DLD1 (cell line): Measurements from ENCODE around the gene TRIM8.

Source experiments
- in situ Hi-C: cut with HindIII; loops from 2 replicates; pipeline ENCODE4 v1.10.0; 2017; ENCODE audit warnings: low sequenced_read_pairs

TRIM8 gene

DNA sequence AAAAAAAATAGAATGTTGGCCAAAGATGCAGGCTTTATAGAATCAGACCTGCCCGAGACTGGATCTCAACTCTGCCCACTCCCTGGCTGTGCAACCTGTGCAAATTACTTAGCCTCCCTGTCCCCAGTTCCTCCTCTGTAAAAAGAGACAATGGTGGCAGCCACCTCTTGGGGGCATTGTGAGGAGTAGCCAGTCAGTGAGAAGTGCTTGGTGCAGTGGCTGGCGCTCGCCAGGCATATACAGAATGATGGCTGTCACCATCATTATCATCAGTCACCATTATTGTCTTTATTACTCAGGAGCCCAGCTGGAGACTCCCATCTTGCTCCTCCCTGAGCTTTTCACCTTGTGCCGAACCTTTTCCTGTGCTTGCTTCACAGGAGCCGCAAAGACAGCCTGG lies 29.4 kb upstream of the TRIM8 start:
- in situ Hi-C loops: no loop called here

DNA sequence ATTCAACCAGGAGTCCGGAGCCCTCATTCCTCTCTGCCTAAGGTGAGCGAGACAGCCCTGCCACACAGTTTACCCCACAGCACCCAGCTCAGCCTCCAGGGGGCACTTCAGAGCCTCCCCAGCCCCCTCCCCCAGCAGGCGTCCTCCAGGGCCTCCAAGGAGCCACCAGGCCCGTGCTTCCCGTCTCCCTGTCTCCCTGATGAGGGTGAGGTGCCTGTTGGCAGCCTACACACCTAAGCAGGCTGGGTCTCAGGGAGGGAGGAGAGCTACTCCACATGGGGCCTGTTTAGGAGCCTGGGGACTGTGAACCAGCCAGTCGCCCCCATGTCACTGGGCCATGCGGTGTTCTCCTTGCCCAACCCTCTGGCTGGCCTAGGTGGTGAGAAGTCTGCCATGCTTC lies 28.9 kb upstream of the TRIM8 start:
- in situ Hi-C loops: no loop called here

DNA sequence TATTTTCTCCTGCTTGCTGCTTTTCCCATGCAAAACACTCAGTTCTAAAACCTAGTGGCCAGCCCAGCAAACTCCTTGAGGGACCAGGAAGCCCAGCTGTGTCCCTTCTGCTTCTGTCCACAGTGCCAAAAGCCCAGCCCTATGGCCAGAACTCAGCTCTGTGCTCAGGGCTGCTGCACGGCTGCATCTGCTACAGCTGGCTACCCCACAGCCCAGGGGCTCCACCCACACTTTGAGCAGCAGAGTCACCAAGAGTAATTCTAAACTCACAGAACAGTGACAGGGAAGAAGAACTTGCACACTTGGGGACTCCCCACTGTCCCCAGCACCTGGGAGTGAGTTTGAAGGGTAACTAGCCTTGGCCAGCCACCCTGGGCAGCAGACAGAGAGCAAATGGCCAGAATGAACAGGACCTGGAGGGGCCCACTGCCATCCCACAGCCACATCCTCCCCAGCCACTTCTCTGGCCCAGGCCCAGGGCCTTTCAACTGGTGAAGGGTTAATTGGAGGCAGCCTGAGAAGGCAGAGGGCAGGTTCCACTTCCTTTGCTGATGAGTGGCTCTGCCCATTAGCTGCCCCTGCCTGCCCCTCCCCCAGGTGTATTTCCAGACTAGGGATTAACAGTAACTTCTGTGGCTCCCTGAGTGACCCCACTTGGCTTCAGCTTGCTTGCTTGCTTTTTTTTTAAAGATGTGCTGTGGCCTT lies 28.1 kb upstream of the TRIM8 start:
- in situ Hi-C loops: no loop called here

DNA sequence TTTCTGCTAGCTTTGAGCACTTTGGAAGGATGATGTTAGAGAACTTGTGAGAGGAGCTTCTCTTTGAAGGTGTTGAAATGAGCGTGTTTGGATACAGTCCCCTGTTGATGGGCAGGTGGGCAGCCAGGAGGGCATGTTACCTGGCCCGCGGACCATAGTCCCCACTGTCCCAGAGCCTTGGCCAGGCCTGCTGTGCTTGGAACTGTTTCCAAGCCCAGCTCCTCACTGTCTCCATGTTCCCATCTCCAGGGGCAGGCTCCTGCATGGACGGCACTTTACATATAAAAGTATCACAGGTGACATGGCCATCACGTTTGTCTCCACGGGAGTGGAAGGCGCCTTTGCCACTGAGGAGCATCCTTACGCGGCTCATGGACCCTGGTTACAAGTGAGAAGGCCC lies 27.2 kb upstream of the TRIM8 start:
- in situ Hi-C loops: no loop called here

DNA sequence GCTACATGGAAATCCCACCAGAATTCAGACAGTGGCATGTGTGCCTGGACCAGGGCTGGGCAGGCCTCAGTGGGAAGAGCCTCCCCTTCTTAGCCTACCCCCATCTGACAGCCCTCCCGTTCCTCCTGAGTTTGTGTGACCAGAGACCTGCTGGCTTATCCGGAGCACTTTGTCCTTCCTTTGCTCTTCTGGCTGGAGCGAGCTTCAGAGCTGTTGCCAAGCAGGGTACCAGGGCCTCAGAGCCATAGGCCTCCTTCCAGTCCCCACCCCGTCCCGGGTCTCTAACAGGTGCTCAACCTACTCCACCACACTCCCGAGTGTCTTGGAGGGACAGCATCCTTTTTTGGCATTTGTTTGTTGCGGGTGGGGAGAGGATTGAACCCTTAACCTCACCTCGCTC lies 26.5 kb upstream of the TRIM8 start:
- in situ Hi-C loops: no loop called here

DNA sequence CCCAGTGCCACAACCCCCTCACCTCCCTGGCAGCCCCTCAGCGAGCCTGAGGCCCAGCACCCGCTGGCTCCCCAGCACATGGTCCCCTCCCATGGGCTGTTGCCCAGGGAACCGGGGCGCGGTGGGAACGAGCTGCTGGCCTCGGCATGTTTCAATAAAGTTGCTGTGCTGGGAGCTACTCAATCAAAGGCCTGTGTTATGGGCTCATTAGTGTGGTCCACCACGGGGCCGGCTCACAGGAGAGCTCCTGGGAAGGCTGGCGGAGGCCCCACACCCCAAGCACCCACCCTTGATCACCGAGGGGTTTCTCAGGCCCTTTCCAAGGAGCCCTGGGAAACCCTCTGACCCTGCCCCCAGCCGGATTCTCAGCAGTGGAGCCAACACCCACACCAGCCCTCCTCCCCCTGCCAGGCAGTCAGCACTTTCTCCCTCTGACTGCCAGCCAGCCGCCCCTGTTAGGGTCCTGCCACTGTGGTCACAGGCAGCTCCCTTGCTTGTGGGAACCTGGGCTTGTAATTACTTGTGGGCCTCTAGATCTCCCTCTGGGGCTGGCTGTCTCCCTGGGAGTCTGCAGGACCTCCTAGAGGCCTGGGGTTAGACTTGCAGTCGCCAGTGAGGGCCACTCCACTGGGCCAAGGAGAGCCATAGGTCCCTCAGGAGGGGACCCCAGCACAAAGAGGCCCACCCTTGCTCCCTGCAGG lies 24.8 kb upstream of the TRIM8 start:
- in situ Hi-C loops: no loop called here

DNA sequence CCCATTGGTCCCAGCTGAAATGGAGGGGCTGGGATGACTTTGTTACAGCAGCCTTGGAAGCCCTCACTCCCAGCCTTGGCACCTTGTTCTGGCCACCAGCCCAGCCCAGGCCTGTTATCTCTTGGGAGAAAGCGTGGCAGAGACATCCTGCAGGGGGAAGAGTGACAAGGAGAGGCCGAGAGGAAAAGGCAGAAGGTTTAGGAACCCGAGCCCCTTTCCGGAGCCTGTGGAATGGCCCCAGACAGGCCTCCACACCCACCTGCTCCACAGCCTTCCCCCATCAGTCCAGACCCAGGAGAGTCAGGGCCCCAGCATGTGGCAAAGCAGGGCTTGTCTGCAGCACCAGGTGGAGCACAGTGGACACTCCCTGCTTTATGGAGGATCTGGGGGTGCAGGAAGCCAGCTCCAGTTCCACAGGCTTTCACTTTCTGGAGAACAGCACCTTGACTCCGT lies 24.1 kb upstream of the TRIM8 start:
- in situ Hi-C loops: no loop called here

DNA sequence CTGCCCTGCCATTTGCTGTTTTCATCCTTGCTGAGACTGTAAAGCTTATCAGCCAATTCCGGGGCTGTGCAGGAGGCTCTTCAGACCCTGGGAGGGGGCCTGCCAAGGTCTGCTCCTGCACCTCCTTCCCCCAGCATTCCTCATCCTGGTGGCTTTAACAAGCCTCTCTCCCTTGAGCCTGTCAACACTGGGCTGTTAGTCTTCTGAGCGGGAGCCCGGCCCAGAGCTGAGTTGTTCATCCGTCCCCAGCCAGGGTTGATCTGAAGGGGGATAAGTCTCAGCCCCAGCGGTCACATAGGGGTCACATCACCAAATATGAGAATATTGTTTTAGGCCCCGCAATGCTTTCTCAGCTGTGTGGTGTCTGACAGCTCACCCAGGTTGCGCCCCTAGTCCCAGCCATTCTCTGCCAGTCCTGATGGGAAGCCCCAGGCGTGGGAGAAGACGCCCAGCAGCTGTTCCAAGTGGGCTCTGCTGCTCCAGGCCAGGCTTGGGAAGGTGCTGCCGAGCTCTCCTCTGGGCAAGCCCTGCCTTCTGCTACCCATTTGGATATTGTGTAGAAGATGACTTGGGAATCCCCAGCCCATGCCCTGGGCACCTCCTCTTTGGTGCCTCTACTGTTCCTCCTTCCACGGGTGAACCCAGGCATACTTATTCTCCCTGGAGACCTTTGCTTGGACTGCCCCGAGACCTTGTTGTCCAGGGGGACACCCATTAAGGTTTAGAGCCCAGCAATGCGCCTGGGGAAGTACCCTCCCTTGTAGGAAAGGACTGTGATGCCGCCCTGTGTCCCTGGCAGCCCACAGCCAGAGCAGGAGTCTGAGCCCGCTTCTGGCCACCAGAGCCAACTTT lies 23.5 kb upstream of the TRIM8 start:
- in situ Hi-C loops: no loop called here

DNA sequence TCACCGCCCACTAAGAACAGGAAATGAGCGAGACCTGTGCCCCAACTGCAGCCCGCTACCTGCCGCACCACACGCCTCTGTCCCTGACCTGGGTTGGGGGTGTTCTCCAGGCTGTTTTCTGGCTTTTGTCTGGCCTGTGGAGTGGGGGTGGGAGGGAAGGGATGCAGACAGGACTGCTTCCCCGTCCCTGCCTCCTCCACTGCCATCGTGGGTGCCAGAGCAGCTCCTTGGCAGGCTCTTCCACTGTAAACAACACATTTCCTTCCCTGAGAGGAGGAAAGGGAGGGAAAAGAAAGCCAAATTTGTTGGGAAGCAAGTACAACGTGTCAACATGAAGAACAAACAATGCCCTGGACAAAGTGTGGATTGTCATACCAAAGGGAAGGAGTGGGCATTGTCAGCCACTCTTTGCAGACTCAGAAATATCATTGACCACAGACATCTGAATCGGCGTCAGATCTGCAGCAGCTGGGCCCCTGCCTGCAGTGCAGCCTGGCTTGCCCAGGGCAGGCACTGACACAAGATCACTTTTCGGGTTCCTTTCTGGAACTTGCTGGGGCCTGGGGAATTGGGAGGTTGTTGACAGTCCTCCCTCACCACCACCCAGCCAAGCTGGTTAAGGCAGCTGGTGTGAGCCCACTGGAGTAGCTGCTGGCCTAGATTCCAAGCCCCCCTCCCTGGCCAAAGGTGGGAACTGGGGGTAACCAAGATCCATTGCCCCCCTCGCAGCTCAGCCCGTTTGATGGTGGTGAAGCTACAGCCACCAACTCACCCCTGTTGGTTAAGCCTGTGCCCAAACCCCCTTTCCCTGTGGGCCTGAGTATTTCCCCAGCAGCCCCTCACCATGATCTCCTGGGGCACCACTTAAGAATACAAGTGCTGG lies 22.6 kb upstream of the TRIM8 start:
- in situ Hi-C loops: no loop called here

DNA sequence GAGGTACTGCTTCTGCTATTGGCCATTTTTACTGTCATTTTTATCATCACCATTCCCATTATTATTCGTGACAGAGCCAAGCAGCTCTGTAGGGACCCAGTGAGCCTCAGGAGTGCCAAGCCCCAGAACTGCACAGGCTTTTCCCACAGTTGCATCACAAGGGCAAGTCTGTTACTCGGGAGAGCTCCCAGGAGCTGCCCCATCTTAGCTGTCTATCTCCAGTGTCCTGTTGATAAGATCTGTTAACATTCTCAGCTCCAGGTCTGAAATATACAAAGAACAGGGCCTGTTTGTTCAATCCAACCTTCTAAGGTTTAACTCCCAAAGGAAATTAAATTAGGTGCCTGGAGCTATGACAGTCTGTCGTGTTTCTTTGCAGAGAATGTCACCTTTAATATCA lies 20.2 kb upstream of the TRIM8 start:
- in situ Hi-C loops: no loop called here

DNA sequence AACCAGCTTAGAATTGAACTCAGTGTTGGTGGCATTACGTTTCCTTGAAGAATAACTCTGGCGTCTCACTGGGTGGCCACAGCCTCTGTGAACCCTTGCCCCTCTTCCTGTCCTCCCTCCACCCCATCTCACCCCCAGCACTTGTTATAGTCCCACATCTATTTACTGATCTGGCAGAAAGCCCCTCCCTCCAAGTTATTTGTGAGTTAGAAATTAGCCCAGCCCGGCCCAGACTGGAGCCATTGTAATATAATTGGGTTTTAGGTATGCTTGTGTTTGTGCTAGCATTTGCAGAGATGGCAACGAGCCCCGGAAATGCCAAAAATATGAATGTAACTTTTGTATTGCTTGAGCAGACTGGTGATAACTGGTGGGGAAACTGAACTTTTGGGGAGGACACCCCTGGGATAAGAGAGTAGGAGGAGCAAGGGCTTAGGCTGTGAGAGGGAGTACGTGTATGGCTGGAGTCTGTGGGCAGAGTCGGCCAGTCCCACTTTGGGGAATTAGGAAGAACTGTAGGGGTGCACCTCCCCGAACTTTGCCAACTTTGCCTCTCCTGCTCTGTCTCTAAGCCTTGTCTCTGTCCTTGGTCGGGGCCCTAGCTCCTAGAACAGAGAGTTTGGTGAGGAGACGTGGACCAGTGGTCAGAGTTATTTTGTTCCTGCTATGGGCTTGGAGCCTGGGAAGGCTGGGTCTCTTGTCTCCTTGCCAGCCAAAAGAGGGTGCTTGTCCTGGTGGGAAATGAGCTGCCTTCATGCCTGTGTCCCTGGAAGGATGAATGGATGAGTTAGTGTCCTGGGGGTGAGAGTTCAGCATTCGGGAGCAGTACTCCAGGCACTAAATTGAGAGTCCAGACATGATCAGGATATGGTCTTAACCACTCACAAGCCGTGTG lies 19.3 kb upstream of the TRIM8 start:
- in situ Hi-C loops: no loop called here

DNA sequence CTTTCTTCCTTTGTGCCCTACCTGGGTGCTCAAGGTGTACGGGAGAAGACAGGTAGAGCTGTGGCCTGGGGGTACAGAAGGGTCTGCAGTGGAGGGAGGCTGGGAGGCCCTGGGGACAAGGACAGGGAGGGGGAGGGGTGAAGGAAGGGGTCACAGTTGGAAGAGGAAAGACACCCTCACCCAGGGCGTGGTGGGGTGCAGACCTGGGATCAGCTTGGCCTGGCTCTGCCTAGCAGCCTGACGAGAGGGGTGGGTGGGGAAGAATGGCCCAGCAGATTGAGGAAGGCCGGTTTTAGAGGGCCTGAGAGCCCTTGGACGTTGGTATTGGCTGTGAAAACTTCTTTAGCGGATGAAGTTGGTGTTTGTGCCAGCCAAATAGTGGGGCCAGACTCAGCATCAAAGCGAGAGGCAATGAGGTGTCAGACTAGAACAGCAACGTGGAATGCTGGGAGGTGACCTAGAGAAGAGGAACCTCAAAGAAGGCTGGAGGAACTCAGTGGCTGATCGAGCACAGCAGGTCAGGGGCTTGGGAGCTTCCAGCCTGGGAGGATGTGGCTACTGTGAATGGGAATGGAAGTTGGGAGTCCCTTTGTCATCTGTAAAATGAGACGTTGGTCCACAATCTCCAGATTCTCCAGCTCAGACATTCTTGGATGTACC lies 18.1 kb upstream of the TRIM8 start:
- in situ Hi-C loops: no loop called here

DNA sequence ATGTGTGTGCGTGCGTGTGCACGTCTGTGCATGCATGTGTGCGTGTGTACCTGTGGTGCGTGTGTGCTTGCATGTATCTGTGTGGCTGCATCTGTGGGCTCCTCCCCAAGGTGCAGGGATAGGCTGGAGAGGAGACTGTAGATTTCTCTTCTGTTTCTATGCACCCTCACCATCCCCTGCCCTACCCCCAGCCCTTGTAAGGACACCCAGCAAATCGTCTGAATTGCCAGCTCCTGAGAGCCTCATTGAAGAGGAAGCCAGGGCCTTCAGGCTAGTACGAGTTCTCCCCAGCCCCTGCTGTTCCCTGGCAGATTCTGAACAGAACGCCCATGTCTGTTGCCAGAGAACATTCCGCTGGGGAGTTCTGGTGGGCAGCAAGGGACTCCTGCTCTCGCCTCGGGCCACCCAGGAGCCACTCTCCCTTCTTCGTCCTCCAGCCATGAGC lies 17.0 kb upstream of the TRIM8 start:
- in situ Hi-C loops: no loop called here

DNA sequence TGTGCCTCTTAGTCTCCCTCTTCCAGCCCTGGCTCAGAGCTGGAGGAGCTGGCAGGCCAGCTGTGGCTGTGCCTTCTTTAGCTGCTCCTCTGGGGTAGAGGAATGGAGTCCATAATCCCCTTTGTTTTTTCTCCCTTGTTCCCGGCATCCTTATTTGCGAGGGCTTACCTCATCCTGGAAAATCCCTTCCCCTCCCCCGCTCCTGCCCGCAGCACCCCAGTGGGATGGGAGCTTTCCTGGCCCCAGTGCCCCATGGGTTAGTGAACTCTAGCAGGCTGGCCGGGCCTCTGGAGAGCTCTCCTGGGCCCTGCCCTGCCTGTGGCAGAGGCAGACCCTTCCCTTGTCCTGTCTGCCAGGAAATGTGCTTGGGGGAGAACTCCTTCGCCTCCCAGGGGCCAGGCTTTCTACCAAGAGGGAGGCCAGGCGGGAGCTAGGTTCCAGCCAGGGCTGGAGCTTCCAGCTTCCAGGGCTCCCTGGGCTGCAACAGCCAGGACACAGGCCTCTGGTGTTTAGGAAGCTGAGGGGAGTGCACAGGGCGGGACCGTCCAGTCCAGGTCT lies 16.5 kb upstream of the TRIM8 start:
- in situ Hi-C loops: no loop called here

DNA sequence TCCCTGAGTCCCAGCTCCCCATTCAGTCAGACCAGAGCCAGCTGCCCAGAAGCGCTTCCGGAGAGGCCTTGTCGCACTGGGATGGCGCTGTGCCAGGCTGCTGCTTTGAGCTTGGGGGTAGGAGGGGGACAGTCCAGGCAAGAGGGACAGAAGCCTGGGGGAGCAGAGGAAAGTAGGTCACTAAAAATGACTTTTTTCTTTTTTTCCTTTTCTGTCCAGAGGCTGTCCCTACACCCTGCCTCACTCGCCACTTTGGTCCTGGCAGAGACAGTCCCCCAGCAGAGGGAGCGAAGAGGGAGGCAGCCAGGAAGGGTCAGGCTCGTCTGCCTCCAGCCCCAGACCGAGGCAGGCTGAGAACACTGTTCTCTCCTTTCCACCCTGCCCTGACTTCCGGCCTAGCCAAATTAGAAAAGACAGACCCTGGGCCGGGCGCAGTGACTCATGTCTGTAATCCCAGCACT lies 15.8 kb upstream of the TRIM8 start:
- in situ Hi-C loops: no loop called here

DNA sequence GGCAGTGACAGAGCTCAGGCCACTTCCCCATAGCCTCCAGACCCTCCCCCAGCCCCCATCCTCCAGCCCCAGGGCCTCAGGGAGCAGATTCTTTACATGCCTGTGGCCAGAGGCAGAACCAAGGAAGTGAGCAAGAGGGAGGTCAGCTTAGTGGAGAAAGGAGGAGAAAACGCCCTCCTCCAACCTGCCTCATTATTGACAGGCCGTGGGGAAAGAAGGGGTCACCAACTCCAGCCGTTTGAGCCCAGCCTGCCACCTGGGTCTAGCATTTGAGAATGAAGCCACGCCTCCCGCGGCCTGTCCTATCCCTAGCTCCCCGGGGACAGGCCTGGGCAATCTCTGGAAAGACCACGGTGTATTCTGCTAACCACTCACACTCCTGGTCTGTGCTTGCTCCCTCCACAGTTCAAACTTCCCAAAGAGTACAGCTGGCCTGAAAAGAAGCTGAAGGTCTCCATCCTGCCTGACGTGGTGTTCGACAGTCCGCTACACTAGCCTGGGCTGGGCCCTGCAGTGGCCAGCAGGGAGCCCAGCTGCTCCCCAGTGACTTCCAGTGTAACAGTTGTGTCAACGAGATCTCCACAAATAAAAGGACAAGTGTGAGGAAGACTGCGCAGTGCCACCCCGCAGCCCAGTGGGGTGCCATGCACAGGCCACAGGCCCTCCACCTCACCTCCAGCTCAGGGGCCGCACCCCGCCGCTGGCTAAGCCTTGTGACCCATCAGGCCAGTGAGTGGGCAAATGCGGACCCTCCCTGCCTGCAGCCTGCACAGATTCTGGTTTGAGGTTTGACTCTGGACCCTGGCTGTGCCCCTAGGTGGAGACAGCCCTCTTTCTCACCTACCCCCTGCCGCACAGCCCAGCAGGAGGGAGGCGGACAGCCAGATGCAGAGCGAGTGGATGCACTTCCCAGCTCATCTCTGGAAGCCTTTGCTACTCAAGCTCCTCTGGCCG lies 14.3 kb upstream of the TRIM8 start:
- in situ Hi-C loops: no loop called here

DNA sequence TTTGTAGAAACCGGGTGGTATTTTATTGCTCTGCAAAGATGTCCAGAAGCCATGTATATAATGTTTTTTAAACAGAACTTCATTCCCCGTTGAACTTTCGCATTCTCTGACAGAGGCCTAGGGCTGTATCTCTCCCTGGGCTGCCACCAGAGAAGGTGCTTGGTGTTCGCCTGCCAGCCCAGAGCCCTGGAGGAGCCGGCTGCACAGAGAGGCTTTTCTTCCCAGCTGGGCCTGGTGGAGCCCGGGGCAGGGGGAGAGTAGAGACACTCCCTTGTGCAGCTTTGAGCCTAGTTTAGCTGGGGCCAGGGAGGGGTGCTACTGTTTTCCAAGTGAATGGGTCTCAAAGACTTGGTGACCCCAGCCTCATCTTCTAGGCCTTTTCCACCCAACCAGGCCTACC lies 13.6 kb upstream of the TRIM8 start:
- in situ Hi-C loops: no loop called here
